CD4-positive, alpha-beta T cell (primary cell): Measurements from ENCODE around the gene C17orf78. TPM values are rescaled to one million over a fixed set of nuclear protein-coding genes. Genes with fewer than 3 reads are reported as not detected.
"Not testable (repeated sequence)": the region's sequence is repeated elsewhere in the genome, so short reads cannot be mapped to it uniquely, and the experiment has no call there.

Experiments used
- ATAC-seq: fragments of 200-7000 bp; cut with Tn5 transposase; one replicate; pipeline ENCODE4 v1.10.0; 2022; ENCODE audit warnings: mild to moderate bottlenecking; ENCODE audit not compliant: poor library complexity
- CTCF ChIA-PET: fragments of 350-600 bp; sonication (Branson Sonifier 250); formaldehyde crosslinking; loops from one replicate; lab custom pipeline; 2021; ENCODE audit warnings: antibody characterized with exemption, inconsistent platforms; lab: Charles Lee
- POLR2A ChIA-PET: fragments of 350-600 bp; sonication (Branson Sonifier 250); formaldehyde crosslinking; loops from one replicate; lab custom pipeline; 2021; ENCODE audit warnings: antibody characterized with exemption, inconsistent platforms; lab: Charles Lee
- DNase-seq, 14 experiments: peaks; one replicate each; pipeline ENCODE4 v3.0.0-alpha.2; 2013 to 2020; ENCODE audit warnings: mixed read lengths in 2 of 14
- H3K27ac ChIP-seq, 2 donors: one replicate each; pipeline versions ENCODE4 v1.5.1 to v1.7.0; 2013; ENCODE audit warnings: low read length in 2 of 2, low read depth in 1 of 2, mild to moderate bottlenecking in 1 of 2
- H3K27me3 ChIP-seq, 2 experiments: 1 replicate in 1 of 2; 2 replicates in 1 of 2; pipeline versions ENCODE4 v1.6.1 to v1.7.0; 2013; ENCODE audit warnings: low read length in 2 of 2, control low read depth in 1 of 2, mild to moderate bottlenecking in 1 of 2, moderate library complexity in 1 of 2; ENCODE audit not compliant: insufficient read depth in 2 of 2, control insufficient read depth in 1 of 2
- H3K36me3 ChIP-seq: one replicate; pipeline ENCODE4 v1.6.1; 2013; ENCODE audit warnings: low read length, control low read depth; ENCODE audit not compliant: insufficient read depth
- H3K4me1 ChIP-seq: one replicate; pipeline ENCODE4 v1.6.1; 2013; ENCODE audit warnings: low read length, control low read depth; ENCODE audit not compliant: insufficient read depth
- H3K4me3 ChIP-seq: one replicate; pipeline ENCODE4 v1.5.1; 2013; ENCODE audit warnings: mild to moderate bottlenecking, low read length, moderate library complexity
- H3K9me3 ChIP-seq, 2 experiments: 1 replicate in 1 of 2; 2 replicates in 1 of 2; pipeline versions ENCODE4 v1.6.1 to v1.7.0; 2013; ENCODE audit warnings: low read length in 2 of 2, mild to moderate bottlenecking in 2 of 2, control low read depth in 1 of 2, moderate library complexity in 1 of 2; ENCODE audit not compliant: control insufficient read depth in 1 of 2, insufficient read depth in 1 of 2
- H3K27ac Mint-ChIP-seq: one replicate; pipeline ENCODE4 v1.8.0; 2020; ENCODE audit warnings: mixed read lengths
- H3K27me3 Mint-ChIP-seq: one replicate; pipeline ENCODE4 v1.8.0; 2021; ENCODE audit warnings: mixed read lengths
- H3K36me3 Mint-ChIP-seq: one replicate; pipeline ENCODE4 v1.8.0; 2021; ENCODE audit warnings: low read depth, mixed read lengths
- H3K4me1 Mint-ChIP-seq: one replicate; pipeline ENCODE4 v1.8.0; 2021; ENCODE audit warnings: low read depth, mixed read lengths
- H3K4me3 Mint-ChIP-seq: one replicate; pipeline ENCODE4 v1.8.0; 2020; ENCODE audit warnings: mild to moderate bottlenecking, mixed read lengths
- H3K9me3 Mint-ChIP-seq: one replicate; pipeline ENCODE4 v1.8.0; 2020; ENCODE audit warnings: mixed read lengths
- intact Hi-C, 2 experiments: fragments of 100-400 bp; cut with DNase I in 1 of 2; cut with micrococcal nuclease in 1 of 2; formaldehyde crosslinking; loops; one replicate each; pipeline versions ENCODE4 v1.15.1 to v1.9.0; 2023 to 2025; cut with DNase I, micrococcal nuclease
- total RNA-seq, 174 experiments: library from RNA in 2 of 174; stranded (reverse) in 2 of 174; gene quantifications; one replicate each; pipeline ENCODE4 v1.2.3 and lab custom pipeline; 2021 to 2026
- TF ChIP-seq, protein P1 (sequence below): fragments of 200-600 bp; IDR thresholded peaks from one replicate; pipeline ENCODE4 v1.8.0; 2022; ENCODE audit warnings: antibody characterized with exemption, mild to moderate bottlenecking

Gene C17orf78
- total RNA-seq, 2 experiments from 2014 or later: not detected

DNA sequence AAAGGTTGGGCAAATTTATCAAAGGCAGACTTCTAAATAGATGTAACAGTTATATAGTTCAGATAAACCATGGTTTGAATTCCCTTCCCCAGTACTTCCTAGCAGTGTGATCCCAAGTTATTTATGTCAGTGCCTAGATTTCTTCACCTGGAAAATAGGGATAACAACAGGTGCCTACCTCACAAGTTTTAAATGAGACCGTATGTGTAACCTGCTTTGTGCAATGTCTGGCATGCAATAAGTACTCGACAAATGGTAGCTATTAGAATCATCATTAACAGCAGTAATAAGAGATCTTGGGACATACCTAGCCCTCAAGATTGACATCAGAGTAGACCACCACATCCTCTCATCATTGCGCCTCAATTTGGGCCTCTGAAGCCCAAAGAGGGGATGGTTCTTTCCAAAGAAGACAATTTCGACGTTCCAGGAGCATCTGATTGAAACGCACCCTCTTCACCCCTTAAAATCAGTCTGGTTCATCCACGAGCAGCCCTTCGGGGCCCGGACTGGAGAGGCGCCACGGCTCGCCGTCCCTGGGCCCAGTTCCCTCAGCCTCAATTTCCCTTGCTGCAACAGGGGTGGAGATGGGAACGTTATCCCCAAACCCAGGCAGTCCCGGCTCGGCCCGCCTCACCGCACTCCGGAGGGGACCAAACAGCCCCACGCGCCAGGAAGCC lies 30.3 kb downstream of the C17orf78 start:
- Mint-ChIP-seq H3K9me3 (no peaks in the 10 kb centered on the region), H3K27ac (peak overlapping the region; percentile 88), H3K4me3 (peak overlapping the region; percentile 94), H3K4me1 (peaks cover 46% of the 10 kb centered on the region), H3K36me3 (peaks cover 22% of the 10 kb centered on the region), H3K27me3 (no peaks in the 10 kb centered on the region)
- intact Hi-C loops: loop anchor here (1.0 to 5.0 kb wide), 5 partner anchors 45 to 459 kb away; partner anchors contain the start of genes DUSP14 (in 2 of the 2) and AATF (in 1 of the 2)
- peak in 1 of 14 experiments; percentile 0 for DNase-seq
- H3K9me3 ChIP-seq: no peaks in the 10 kb centered on the region
- TF ChIP-seq, protein P1, sequence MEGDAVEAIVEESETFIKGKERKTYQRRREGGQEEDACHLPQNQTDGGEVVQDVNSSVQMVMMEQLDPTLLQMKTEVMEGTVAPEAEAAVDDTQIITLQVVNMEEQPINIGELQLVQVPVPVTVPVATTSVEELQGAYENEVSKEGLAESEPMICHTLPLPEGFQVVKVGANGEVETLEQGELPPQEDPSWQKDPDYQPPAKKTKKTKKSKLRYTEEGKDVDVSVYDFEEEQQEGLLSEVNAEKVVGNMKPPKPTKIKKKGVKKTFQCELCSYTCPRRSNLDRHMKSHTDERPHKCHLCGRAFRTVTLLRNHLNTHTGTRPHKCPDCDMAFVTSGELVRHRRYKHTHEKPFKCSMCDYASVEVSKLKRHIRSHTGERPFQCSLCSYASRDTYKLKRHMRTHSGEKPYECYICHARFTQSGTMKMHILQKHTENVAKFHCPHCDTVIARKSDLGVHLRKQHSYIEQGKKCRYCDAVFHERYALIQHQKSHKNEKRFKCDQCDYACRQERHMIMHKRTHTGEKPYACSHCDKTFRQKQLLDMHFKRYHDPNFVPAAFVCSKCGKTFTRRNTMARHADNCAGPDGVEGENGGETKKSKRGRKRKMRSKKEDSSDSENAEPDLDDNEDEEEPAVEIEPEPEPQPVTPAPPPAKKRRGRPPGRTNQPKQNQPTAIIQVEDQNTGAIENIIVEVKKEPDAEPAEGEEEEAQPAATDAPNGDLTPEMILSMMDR: no peak
- CTCF ChIA-PET: no interaction called here
- ATAC-seq: no peak
- H3K27me3 ChIP-seq: no peaks in the 10 kb centered on the region
- peak overlapping the region; percentile 66 for H3K4me3 ChIP-seq
- POLR2A ChIA-PET: no interaction called here
- peaks cover 3% of the 10 kb centered on the region for H3K36me3 ChIP-seq
- H3K4me1 ChIP-seq: peaks cover 27% of the 10 kb centered on the region
- peak overlapping the region; percentile 1 to 29 for H3K27ac ChIP-seq

- Histone ChIP-seq H3K9me3 (no peaks in the 10 kb centered on the region), H3K27ac (peak within 1 kb of the TSS; percentile 36 to 52), H3K36me3 (peaks cover 9% of the 10 kb centered on the region), H3K4me3 (peak within 1 kb of the TSS; percentile 96), H3K4me1 (peaks cover 27% of the 10 kb centered on the region), H3K27me3 (no peaks in the 10 kb centered on the region)
- POLR2A ChIA-PET: interaction anchor here (0.6 to 1.5 kb wide), 6 partner anchors 9 to 201 kb away, joined by 3 to 7 read pairs (median 4); partner anchors contain the start of gene DUSP14
- Mint-ChIP-seq H3K27ac (peak within 1 kb of the TSS; percentile 92), H3K4me3 (peak within 1 kb of the TSS; percentile 99), H3K4me1 (peaks cover 48% of the 10 kb centered on the region), H3K9me3 (no peaks in the 10 kb centered on the region), H3K27me3 (no peaks in the 10 kb centered on the region), H3K36me3 (peaks cover 27% of the 10 kb centered on the region)
- peak; percentile 43 to 89 (median 64) for DNase-seq
- TF ChIP-seq, protein P1: no peak
- CTCF ChIA-PET: interaction anchor here (1.4 kb wide), 1 partner anchor 33 kb away, joined by 6 read pairs; no protein-coding TSS in a partner anchor
- intact Hi-C loops: loop anchor here (2.0 to 5.0 kb wide), 4 partner anchors 46 to 460 kb away; partner anchors contain the start of genes AATF (in 1 of the 2) and DUSP14 (in 1 of the 2)
- peak; percentile 87 for ATAC-seq
These were observed 31.1 kb downstream of the C17orf78 start, which contains the start of the genes ACACA and TADA2A for GRCh38 chr17:37406635-37407461. Gene ACACA, minus strand, starts transcription at chr17:37406836. Its CDS starts 537 bp downstream, at chr17:37406299. Gene TADA2A, plus strand, starts transcription at chr17:37406886. Its CDS starts 4,480 bp downstream, at chr17:37411366.

GRCh38 chr17:37408145-37408479 lies 32.3 kb downstream of the C17orf78 start:
- H3K27ac ChIP-seq, H3K9me3 Mint-ChIP-seq, H3K4me3 ChIP-seq, H3K9me3 ChIP-seq, ATAC-seq, H3K27me3 ChIP-seq, DNase-seq, H3K27me3 Mint-ChIP-seq: not testable (repeated sequence)
- ChIA-PET CTCF (interaction anchor here (0.9 to 1.4 kb wide), 2 partner anchors 34 to 35 kb away, joined by 3 to 6 read pairs; no protein-coding TSS in a partner anchor), POLR2A (interaction anchor here (1.0 to 1.5 kb wide), 2 partner anchors 12 to 49 kb away, joined by 4 to 5 read pairs; no protein-coding TSS in a partner anchor)
- H3K4me1 Mint-ChIP-seq: peaks cover 39% of the 10 kb centered on the region
- peak overlapping the region; percentile 99 for H3K4me3 Mint-ChIP-seq
- intact Hi-C loops: loop anchor here (5.0 kb wide), 2 partner anchors 79 to 461 kb away; partner anchors contain the start of genes AATF (in 1 of the 2) and DUSP14 (in 1 of the 2)
- Histone ChIP-seq H3K36me3 (peaks cover 17% of the 10 kb centered on the region), H3K4me1 (peaks cover 27% of the 10 kb centered on the region)
- peak overlapping the region; percentile 92 for H3K27ac Mint-ChIP-seq
- H3K36me3 Mint-ChIP-seq: peaks cover 39% of the 10 kb centered on the region
